OCI-LY3 (cell line): ENCODE results near the gene LRCH1.

ENCODE experiments used
- H2AFZ ChIP-seq: fragments of 200-600, 300-600 bp; shearing (Covaris generic); 2 replicates; pipeline ENCODE4 v1.6.0; 2014; ENCODE audit warnings: antibody characterized with exemption, low read depth, low read length
- H3K27ac ChIP-seq: fragments of 200-600, 300-600 bp; sonication (generic); 2 replicates; pipeline ENCODE4 v1.5.1; 2014; ENCODE audit warnings: mild to moderate bottlenecking, low read length, moderate library complexity, mixed read lengths
- H3K27me3 ChIP-seq: fragments of 200-600, 300-600 bp; sonication (generic); 2 replicates; pipeline ENCODE4 v1.6.1; 2014; ENCODE audit warnings: low read depth, low read length, mixed read lengths
- H3K36me3 ChIP-seq: fragments of 200-600, 300-600 bp; sonication (generic); replicated peaks from 2 replicates; pipeline ENCODE3; 2014; ENCODE audit warnings: low read depth, low read length, mixed read lengths
- H3K4me1 ChIP-seq: fragments of 300-600, 200-600 bp; sonication (generic); 2 replicates; pipeline ENCODE4 v1.6.1; 2014; ENCODE audit warnings: low read length, mixed read lengths
- H3K4me2 ChIP-seq: fragments of 200-600, 300-600 bp; sonication (generic); 2 replicates; pipeline ENCODE4 v1.6.1; 2014; ENCODE audit warnings: low read length, mixed read lengths
- H3K4me3 ChIP-seq: fragments of 300-600, 200-600 bp; sonication (generic); 2 replicates; pipeline ENCODE4 v1.5.1; 2014; ENCODE audit warnings: antibody characterized with exemption, mild to moderate bottlenecking, low read length, moderate library complexity
- H3K79me2 ChIP-seq: fragments of 300-600, 200-600 bp; shearing (Covaris generic); 2 replicates; pipeline ENCODE4 v1.6.1; 2014; ENCODE audit warnings: mild to moderate bottlenecking, low read length, mixed read lengths
- H3K9ac ChIP-seq: fragments of 300-600, 200-600 bp; shearing (Covaris generic); 2 replicates; pipeline ENCODE4 v1.6.0; 2014; ENCODE audit warnings: mild to moderate bottlenecking, low read length, moderate library complexity
- H3K9me3 ChIP-seq: fragments of 200-600, 300-600 bp; shearing (Covaris generic); 2 replicates; pipeline ENCODE4 v1.6.1; 2014; ENCODE audit warnings: low read length, mixed read lengths; ENCODE audit not compliant: insufficient read depth
- H4K20me1 ChIP-seq: fragments of 200-600, 300-600 bp; sonication (generic); 2 replicates; pipeline ENCODE4 v1.6.1; 2016; ENCODE audit warnings: low read length, mixed read lengths; ENCODE audit not compliant: insufficient read depth
- CTCF ChIP-seq: fragments of 200-600, 300-600 bp; sonication (generic); IDR thresholded peaks from 2 replicates; pipeline ENCODE4 v1.5.1; 2014; ENCODE audit warnings: antibody characterized with exemption, low read length, low read depth
- EZH2phosphoT487 ChIP-seq: fragments of 200-600 bp; shearing (Covaris generic); IDR thresholded peaks from 2 replicates; pipeline ENCODE4 v1.6.1; 2018; ENCODE audit warnings: antibody characterized with exemption, mixed run types, low read depth

LRCH1 gene

DNA sequence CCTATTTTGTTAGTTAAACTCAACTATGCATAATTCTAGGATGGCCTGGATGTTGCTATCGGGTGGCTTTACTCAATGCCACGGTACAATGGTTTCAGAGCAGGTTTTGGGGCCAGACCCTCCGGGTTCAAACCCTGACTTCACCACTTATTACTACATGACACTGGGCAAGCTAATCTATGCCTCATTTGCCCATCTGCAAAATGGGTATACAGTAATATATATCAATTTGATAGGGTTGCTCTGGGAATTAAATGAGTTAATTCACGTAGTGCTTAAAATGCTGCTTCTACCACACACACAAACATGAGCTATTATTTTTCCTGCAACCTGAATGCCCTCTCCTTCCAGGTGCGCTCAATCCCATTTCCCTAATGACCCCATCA is 243.2 kb downstream of the LRCH1 start:
- no peak for TF ChIP-seq CTCF
- TF ChIP-seq EZH2phosphoT487: no peak
- Histone ChIP-seq H3K36me3 (peaks cover 14% of the 10 kb centered on the region), H3K27me3 (no peaks in the 10 kb centered on the region), H3K4me2 (peak overlapping the region; percentile 71), H3K4me3 (peak overlapping the region; percentile 87), H3K9me3 (no peaks in the 10 kb centered on the region), H2AFZ (peak overlapping the region; percentile 79; the same call in 1 of the 2 replicates), H3K9ac (peak overlapping the region; percentile 98), H3K27ac (peak overlapping the region; percentile 77), H3K79me2 (peaks cover 49% of the 10 kb centered on the region), H4K20me1 (no peaks in the 10 kb centered on the region), H3K4me1 (peaks cover 21% of the 10 kb centered on the region)

DNA sequence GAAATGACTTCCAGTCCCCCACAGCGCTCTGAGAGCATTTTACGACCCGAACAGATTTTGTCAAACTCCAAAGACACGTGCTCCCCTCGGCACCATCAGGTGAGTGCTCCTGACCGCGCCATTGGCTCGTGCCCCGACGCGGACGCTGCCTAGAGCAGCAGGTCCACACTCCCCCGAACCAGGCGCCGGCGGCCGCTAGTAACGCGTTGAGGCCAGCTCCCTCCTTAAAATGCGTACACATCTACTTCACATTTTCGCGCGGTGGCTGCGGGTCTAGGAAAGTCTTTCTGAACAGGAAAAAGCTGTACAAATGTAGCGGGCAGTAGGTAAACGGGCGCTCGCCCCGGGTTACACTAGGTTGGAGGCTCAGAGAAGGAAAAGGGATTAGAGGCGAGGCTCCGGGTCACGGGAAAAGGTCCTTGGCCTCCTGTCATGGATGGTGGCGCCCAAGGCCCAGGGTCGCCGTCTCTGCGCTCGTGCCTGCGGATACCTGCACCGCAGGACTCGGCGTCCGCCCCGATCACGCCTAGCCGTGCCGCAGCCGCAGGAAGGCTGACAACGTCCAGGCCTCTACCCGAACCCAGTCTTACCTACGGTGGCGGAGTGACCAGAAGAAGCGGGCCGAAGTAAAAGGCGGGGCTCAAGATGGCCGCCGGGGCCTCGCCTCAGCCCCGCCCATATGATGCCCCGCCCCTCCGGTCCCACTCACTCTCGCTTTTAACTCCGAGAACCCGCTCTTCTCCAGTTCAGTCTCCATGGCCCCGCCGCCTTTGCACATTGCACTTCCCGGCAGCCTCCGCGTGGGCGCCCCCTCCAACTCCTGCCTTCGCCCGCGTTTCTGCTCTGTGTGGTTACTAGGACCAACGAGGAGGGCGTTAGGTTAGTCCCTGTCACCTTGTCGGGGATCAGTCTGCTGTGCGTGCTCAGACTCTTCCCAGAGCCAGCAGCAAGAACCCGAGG is 243.8 kb downstream of the LRCH1 start, which contains the start of gene ESD:
TSS of gene ESD (minus strand) at position 647 of the 960 bp plus-strand sequence. CDS start 5,748 bp downstream, outside the sequence.
- peak within 1 kb of the TSS; percentile 77 for H3K27ac ChIP-seq
- H3K4me2 ChIP-seq: peak within 1 kb of the TSS; percentile 71
- no peaks in the 10 kb centered on the region for H3K9me3 ChIP-seq
- peak within 1 kb of the TSS; percentile 79 for H2AFZ ChIP-seq
- TF ChIP-seq EZH2phosphoT487 (no peak), CTCF (0 out of 2 replicates have a peak, but pooled peaks have one; percentile 13)
- H3K4me3 ChIP-seq: peak within 1 kb of the TSS; percentile 87
- no peaks in the 10 kb centered on the region for H3K27me3 ChIP-seq
- peak within 1 kb of the TSS; percentile 98 for H3K9ac ChIP-seq
- peaks cover 7% of the 10 kb centered on the region for H3K36me3 ChIP-seq
- peaks cover 21% of the 10 kb centered on the region for H3K4me1 ChIP-seq
- H3K79me2 ChIP-seq: peaks cover 47% of the 10 kb centered on the region
- H4K20me1 ChIP-seq: no peaks in the 10 kb centered on the region

DNA sequence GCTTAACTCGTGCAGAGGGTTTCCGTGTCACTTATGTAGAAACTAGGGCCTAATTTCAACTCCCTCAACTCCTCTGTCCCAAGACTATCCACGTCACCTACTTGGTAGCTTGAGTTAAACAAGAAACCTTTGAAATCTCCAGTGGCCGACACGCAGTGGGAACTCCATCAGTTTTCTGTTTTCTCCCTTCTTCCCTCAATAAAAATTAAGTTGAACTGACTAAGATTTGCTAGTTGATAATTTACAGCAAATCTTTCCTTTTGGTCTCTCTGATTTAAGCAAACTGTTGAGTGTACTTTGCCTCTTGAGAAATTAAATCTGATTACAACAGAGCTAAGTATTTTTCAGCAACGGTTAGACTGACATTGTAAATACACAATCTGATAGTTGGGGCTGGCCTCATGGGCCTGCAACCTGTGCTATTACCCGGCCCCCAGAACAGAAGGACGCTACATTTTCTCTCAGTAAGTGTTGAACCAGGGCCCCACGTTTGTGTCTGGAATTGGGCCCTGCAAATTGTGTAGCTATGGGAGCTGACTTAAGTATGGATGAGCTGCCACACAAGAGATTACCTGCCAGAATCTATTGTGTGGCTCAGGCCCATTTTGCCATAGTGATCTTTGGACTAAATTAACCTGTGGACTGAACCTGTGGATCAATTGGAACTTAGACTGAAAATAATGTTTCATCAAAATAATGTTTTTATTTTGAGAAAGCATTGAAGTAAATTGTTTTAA is 244.7 kb downstream of the LRCH1 start:
- peak overlapping the region; percentile 64 for H2AFZ ChIP-seq
- H3K27ac ChIP-seq: peak overlapping the region; percentile 77
- no peaks in the 10 kb centered on the region for H3K27me3 ChIP-seq
- peaks cover 7% of the 10 kb centered on the region for H3K36me3 ChIP-seq
- peak overlapping the region; percentile 71 for H3K4me2 ChIP-seq
- no peaks in the 10 kb centered on the region for H3K9me3 ChIP-seq
- peaks cover 43% of the 10 kb centered on the region for H3K79me2 ChIP-seq
- peaks cover 21% of the 10 kb centered on the region for H3K4me1 ChIP-seq
- peak overlapping the region; percentile 98 for H3K9ac ChIP-seq
- no peaks in the 10 kb centered on the region for H4K20me1 ChIP-seq
- no peak for TF ChIP-seq CTCF
- TF ChIP-seq EZH2phosphoT487: no peak
- peak overlapping the region; percentile 87 for H3K4me3 ChIP-seq

DNA sequence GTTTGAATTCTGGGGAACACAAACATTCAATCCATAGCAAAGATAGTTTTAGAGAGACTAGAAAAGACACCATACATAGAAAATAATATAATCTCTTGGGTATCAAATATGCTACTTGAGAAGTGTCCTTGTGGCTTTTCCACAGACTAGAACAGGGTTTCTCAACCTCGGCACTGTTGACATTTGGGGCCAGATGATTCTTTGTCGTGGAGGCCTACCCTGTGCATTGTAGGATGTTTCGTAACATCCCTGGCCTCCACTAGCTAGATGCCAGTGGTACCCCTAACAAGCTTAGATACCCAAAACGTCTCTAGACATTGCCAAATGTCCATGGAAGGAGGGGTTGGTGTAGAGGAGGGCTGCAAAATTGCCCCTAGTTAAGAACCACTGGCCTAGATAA is 246.2 kb downstream of the LRCH1 start:
- TF ChIP-seq EZH2phosphoT487: no peak
- no peak overlapping the region for H2AFZ ChIP-seq
- no peak overlapping the region for H3K27ac ChIP-seq
- H3K9me3 ChIP-seq: no peaks in the 10 kb centered on the region
- no peak overlapping the region for H3K4me2 ChIP-seq
- no peak overlapping the region for H3K9ac ChIP-seq
- H3K4me3 ChIP-seq: no peak overlapping the region
- H3K4me1 ChIP-seq: peaks cover 21% of the 10 kb centered on the region
- no peaks in the 10 kb centered on the region for H3K27me3 ChIP-seq
- H3K79me2 ChIP-seq: peaks cover 28% of the 10 kb centered on the region
- no peaks in the 10 kb centered on the region for H4K20me1 ChIP-seq
- peaks cover 3% of the 10 kb centered on the region for H3K36me3 ChIP-seq
